ENCODE results near the gene TAF4. TPM values are rescaled to one million over a fixed set of nuclear protein-coding genes. Genes with fewer than 3 reads are reported as not detected.

Gene TAF4
- total RNA-seq, 2 donors from 2014 or later: 25.5 to 39.9 TPM

DNA sequence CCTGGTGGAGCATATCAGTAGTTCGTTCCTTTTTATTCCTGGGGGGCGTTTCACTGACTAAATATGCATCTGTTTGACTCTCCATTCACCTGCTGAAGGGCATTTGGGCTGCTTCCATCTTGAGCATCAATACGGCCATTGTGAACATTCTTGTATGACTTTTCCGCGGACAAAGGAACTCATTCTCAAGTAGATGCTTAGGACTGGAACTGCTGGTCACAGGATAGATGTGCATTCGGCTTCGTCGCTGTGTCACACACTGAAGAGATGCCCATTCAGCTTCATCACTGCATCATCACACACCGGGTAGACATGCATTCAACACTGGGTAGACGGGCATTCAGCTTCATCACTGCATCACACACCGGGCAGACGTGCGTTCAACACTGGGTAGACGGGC lies 95.3 kb downstream of the TAF4 start:
- no peak overlapping the region for H3K27ac ChIP-seq (ENCODE audit: low read depth, low read length)
- H3K9me3 ChIP-seq (ENCODE audit: control insufficient read depth, low read length): no peaks in the 10 kb centered on the region
- 96% methylated on average over 9 to 10 of the region's 14 CpGs for WGBS, 2 experiments (ENCODE audit: insufficient coverage in 1 of 2, insufficient read length in 1 of 2)
- TF ChIP-seq, protein P1, sequence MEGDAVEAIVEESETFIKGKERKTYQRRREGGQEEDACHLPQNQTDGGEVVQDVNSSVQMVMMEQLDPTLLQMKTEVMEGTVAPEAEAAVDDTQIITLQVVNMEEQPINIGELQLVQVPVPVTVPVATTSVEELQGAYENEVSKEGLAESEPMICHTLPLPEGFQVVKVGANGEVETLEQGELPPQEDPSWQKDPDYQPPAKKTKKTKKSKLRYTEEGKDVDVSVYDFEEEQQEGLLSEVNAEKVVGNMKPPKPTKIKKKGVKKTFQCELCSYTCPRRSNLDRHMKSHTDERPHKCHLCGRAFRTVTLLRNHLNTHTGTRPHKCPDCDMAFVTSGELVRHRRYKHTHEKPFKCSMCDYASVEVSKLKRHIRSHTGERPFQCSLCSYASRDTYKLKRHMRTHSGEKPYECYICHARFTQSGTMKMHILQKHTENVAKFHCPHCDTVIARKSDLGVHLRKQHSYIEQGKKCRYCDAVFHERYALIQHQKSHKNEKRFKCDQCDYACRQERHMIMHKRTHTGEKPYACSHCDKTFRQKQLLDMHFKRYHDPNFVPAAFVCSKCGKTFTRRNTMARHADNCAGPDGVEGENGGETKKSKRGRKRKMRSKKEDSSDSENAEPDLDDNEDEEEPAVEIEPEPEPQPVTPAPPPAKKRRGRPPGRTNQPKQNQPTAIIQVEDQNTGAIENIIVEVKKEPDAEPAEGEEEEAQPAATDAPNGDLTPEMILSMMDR (conservative IDR thresholded peaks at IDR 0.05): no peak
- peaks cover 31% of the 10 kb centered on the region for H3K36me3 Mint-ChIP-seq (ENCODE audit: low read depth)
- no peaks in the 10 kb centered on the region for H3K4me1 Mint-ChIP-seq
- no peak for DNase-seq
- no peaks in the 10 kb centered on the region for H3K4me1 ChIP-seq (ENCODE audit: control insufficient read depth, insufficient read depth, low read length)
- H3K4me3 Mint-ChIP-seq: no peak overlapping the region
- H3K36me3 ChIP-seq (ENCODE audit: control insufficient read depth, insufficient read depth, low read length): peaks cover 31% of the 10 kb centered on the region
- no peaks in the 10 kb centered on the region for H3K27me3 ChIP-seq (ENCODE audit: control insufficient read depth, insufficient read depth, low read length, poor library complexity, severe bottlenecking)
- H3K9ac ChIP-seq (ENCODE audit: extremely low read depth, low read length, poor library complexity, severe bottlenecking): no peak overlapping the region
- no peak overlapping the region for H3K4me3 ChIP-seq (ENCODE audit: low read length)
- no peaks in the 10 kb centered on the region for H3K9me3 Mint-ChIP-seq
- H3K27ac Mint-ChIP-seq: no peak overlapping the region
- H3K27me3 Mint-ChIP-seq (ENCODE audit: insufficient read depth): no peaks in the 10 kb centered on the region

DNA sequence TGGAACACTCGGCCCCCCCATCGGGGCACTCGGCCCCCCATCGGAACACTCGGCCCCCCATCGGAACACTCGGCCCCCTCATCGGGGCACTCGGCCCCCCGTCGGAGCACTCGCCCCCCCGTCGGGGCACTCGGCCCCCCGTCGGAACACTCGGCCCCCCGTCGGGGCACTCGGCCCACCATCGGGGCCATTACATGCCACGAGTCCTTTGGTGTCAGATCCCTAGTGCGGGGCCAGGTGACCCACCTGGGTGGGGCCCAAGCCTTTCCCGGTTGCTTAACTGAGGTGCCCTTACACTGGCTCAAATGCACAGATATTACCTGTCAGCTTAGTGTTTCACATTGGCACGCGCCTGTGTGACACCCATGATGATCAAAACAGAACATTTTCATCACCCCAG lies 95.9 kb downstream of the TAF4 start:
- Mint-ChIP-seq H3K9me3 (no peaks in the 10 kb centered on the region), H3K27ac (no peak overlapping the region), H3K27me3 (ENCODE audit: insufficient read depth) (no peaks in the 10 kb centered on the region), H3K36me3 (ENCODE audit: low read depth) (peaks cover 30% of the 10 kb centered on the region), H3K4me1 (no peaks in the 10 kb centered on the region), H3K4me3 (no peak overlapping the region)
- TF ChIP-seq, protein P1 (conservative IDR thresholded peaks at IDR 0.05): no peak
- 87 to 96% methylated on average over 7 to 27 of the region's 27 CpGs for WGBS, 2 experiments (ENCODE audit: insufficient coverage in 1 of 2, insufficient read length in 1 of 2)
- no peak for DNase-seq
- no peak overlapping the region for H3K4me3 ChIP-seq (ENCODE audit: low read length)
- H3K27ac ChIP-seq (ENCODE audit: low read depth, low read length): no peak overlapping the region
- no peaks in the 10 kb centered on the region for H3K27me3 ChIP-seq (ENCODE audit: control insufficient read depth, insufficient read depth, low read length, poor library complexity, severe bottlenecking)
- H3K9ac ChIP-seq (ENCODE audit: extremely low read depth, low read length, poor library complexity, severe bottlenecking): no peak overlapping the region
- peaks cover 29% of the 10 kb centered on the region for H3K36me3 ChIP-seq (ENCODE audit: control insufficient read depth, insufficient read depth, low read length)
- H3K9me3 ChIP-seq (ENCODE audit: control insufficient read depth, low read length): no peaks in the 10 kb centered on the region
- H3K4me1 ChIP-seq (ENCODE audit: control insufficient read depth, insufficient read depth, low read length): no peaks in the 10 kb centered on the region

DNA sequence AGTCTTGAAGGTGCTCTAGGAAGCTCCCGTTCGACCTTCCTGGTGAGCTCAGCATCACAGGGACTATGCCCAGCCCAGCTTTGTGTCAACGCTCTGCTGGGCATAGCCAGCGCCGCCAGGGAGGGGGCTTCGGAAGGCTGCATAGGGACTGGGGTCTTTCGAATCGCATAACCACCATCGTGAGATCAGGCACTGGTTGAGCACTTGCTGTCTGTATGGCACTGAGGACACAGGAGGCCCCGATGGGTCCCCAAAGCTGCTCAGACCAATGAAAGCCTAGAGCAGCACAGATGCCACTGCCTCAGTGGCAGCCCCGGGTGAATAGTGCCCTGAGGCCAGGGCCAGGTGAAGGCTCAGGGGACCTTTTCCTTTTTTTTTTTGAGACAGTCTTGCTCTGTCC lies 96.7 kb downstream of the TAF4 start:
- Histone ChIP-seq H3K27me3 (ENCODE audit: control insufficient read depth, insufficient read depth, low read length, poor library complexity, severe bottlenecking) (no peaks in the 10 kb centered on the region), H3K9me3 (ENCODE audit: control insufficient read depth, low read length) (no peaks in the 10 kb centered on the region), H3K27ac (ENCODE audit: low read depth, low read length) (no peak overlapping the region), H3K4me3 (ENCODE audit: low read length) (no peak overlapping the region), H3K4me1 (ENCODE audit: control insufficient read depth, insufficient read depth, low read length) (no peaks in the 10 kb centered on the region), H3K36me3 (ENCODE audit: control insufficient read depth, insufficient read depth, low read length) (peaks cover 21% of the 10 kb centered on the region), H3K9ac (ENCODE audit: extremely low read depth, low read length, poor library complexity, severe bottlenecking) (no peak overlapping the region)
- Mint-ChIP-seq H3K36me3 (ENCODE audit: low read depth) (peaks cover 23% of the 10 kb centered on the region), H3K4me3 (no peak overlapping the region), H3K27ac (no peak overlapping the region), H3K27me3 (ENCODE audit: insufficient read depth) (no peaks in the 10 kb centered on the region), H3K9me3 (no peaks in the 10 kb centered on the region), H3K4me1 (no peaks in the 10 kb centered on the region)
- no peak for DNase-seq
- TF ChIP-seq, protein P1 (conservative IDR thresholded peaks at IDR 0.05): no peak
- WGBS, 2 experiments (ENCODE audit: insufficient coverage in 1 of 2, insufficient read length in 1 of 2): 86 to 91% methylated on average over 10 to 11 of the region's 11 CpGs

Data from endodermal cell (in vitro differentiated cells).